NCI-H460 (cell line): ENCODE measurements around the gene GPR35. TPM values are rescaled to one million over a fixed set of nuclear protein-coding genes. Genes with fewer than 3 reads are reported as not detected.

ENCODE experiments used
- DNase-seq: peaks from one replicate; pipeline ENCODE4 v3.0.0-alpha.2; 2016; ENCODE audit warnings: low read depth; ENCODE audit errors: extremely low read depth
- total RNA-seq: library from RNA; depleted of rRNA; stranded (reverse); fragments of >200 nt; shearing (Covaris generic); gene quantifications from 2 replicates; pipeline ENCODE4 v1.2.3, GENCODE V29; 2014

Gene GPR35
- total RNA-seq, 1 experiment from 2014 or later: 0.10 TPM

- DNase-seq: no peak
These were observed 37.1 kb upstream of the GPR35 start for GRCh38 chr2:240588006-240588655.

- no peak for DNase-seq
These were observed 36.6 kb upstream of the GPR35 start for GRCh38 chr2:240588669-240589068.

- no peak for DNase-seq
These were observed 35.9 kb upstream of the GPR35 start for GRCh38 chr2:240589375-240589774.

DNA sequence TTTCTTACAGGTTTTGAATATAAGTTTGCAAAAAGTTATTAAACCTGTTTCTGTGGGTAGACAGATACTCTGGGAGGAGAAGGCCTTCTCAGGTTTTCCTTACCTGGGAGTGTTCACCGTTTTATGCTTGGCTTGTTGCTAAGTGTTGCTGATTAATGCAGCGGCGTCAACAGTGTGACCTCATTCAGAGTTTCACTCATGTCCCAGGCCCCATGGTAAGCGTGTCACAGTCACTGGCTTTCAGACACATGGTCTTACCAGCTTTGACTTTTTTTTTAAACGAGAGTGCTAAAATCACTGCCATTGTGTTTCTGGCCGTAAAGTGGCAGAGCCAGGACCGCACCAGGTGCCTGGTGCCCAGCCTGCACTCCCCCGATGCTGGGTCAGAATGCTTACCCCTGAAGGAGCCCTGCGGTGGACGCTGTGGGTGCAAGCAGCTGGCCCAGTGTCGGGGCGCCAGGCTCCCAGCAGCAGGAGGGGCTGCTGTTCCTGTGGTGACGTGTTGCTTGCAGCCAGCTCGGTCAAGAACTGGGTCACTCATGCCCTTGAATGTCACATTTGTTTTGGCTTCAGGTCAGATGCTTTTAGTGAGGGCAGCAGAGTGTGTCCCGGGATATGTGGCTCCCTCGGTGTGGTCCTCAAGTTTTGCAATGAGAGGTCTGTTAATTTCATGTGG is 35.3 kb upstream of the GPR35 start:
- DNase-seq: no peak

- DNase-seq: no peak
These were observed 34.6 kb upstream of the GPR35 start for GRCh38 chr2:240590681-240591111.

DNA sequence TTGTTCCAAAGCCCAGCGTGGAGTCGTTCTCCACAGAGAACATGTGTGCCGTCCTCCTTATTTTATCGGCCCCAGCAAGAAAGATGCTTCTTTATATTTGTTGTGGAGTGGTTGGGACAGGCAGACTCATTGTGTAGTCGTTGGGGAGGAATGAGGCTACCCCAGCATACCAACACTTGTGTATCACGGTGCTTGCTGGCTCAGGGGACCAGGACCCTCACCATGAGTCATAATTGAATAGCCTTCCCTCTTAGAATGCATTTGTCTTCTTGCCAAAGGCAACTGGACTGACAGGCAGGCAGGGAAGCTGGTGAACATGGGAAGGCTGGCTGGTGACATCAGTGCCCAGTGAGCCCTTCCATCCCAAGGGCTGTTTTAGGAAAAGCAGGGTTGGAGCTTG is 34.1 kb upstream of the GPR35 start:
- DNase-seq: no peak

GRCh38 chr2:240591784-240592183 is 33.5 kb upstream of the GPR35 start:
- no peak for DNase-seq

GRCh38 chr2:240593026-240593702 is 32.1 kb upstream of the GPR35 start:
- DNase-seq: no peak

- no peak for DNase-seq
These were observed 31.4 kb upstream of the GPR35 start for GRCh38 chr2:240593703-240594451.

GRCh38 chr2:240594511-240595380 is 30.5 kb upstream of the GPR35 start:
- no peak for DNase-seq

- DNase-seq: peak; percentile 19
These were observed 29.8 kb upstream of the GPR35 start for GRCh38 chr2:240595381-240596079.

DNA sequence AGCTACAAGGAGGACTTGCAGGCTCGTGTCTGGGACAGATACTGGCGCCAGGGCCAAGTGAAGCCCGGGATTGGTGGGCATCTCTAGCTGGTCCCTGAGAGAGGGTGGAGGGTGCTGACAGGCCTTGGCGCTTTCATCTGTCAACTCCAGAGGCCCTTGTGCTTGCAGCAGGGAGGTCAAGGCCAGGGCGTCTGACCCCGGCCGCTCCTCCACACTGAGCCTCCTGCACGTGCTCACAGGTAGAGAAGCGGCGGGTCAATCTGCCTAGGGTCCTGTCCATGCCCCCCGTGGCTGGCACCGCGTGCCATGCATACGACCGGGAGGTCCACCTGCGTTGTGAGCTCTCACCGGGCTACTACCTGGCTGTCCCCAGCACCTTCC is 29.2 kb upstream of the GPR35 start:
- DNase-seq: no peak

GRCh38 chr2:240596491-240596931 is 28.8 kb upstream of the GPR35 start:
- DNase-seq: no peak

- no peak for DNase-seq
These were observed 28.2 kb upstream of the GPR35 start for GRCh38 chr2:240597054-240597418.

- no peak for DNase-seq
These were observed 27.7 kb upstream of the GPR35 start for GRCh38 chr2:240597419-240598181.

GRCh38 chr2:240598311-240598911 is 26.9 kb upstream of the GPR35 start:
- DNase-seq: no peak

- DNase-seq: no peak
These were observed 26.1 kb upstream of the GPR35 start for GRCh38 chr2:240599141-240599583.

DNA sequence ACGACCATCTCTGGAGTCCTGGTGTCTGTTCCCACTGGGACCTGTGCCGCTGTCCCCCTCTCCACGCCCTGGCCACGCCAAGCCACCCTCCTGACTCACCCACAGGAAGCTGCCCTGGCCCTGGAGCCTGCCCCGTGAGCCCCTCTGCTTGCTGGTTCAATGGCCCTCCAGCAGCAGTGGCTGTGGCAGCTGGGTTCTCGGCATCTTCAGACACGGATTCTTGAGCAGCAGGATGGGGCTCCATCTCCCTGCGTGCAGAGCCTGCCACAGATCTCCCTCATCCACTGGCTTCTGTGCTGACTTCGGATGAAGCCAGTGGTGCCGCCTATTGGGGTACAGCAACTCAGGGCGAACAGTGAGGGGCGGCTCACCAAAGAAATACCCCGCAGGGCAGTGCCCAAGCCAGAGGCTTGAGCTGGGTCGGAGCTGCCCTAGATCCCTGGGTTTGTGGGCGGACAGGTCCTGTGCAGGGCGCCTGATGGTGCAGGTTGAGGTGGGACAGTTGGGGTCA is 24.8 kb upstream of the GPR35 start:
- no peak for DNase-seq
